Measurements from ENCODE around the gene ASCL2.
"Not testable (repeated sequence)": the region's sequence is repeated elsewhere in the genome, so short reads cannot be mapped to it uniquely, and the experiment has no call there.

Gene ASCL2

DNA sequence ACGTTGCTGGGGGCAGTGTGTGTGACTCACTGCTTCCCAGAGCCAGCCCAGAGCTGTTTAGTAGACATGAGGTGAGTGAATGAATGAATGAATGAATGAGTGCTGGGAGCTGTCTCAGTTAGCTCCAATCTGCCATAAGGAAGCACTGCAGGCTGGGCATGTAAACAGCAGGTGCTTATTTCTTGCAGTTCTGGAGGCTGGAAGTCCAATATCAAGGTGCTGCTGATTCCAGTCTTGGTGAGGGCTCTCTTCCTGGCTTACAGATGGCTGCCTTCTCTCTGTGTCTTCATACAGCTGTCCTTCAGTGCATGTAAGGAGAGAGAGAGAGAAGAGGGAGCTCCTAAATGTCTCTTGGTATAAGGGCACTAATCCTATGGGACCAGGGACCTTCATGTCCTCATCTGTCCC is 27.2 kb upstream of the ASCL2 start:
- no peak for DNase-seq (ENCODE audit: low read depth)

DNA sequence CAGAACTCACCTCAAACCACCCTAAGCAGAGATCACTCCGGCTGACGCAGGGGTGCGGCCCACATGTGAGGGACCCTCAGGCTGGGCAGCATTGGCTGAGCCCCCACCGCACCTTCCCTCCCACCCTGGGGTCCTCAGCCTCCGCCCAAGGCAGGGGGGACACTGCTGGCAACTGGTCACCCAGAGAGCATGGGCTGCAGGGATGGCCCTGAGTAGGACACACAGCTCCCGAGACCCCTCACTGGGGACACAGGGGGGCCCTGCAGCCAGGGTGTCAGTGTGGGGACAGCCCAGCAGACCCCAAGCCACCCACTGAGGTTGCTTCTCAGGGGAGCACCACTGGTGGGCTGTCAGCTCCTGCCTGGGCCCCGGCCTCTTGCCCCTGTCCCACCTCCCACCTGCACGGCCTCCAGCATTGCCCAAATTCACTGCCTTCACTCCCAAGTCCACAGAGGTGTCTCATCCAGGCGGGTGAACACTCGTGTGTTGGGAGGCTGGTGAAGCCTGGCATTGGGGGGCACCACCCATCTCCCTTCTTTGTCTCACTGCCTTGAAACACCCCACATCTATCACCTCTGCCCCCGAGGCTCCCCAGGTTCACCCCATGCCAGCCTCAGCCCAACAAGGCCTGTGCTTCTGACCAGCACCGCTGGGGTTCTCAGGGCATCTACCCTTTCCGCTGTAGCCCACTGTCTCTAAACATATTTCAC is 26.7 kb upstream of the ASCL2 start:
- no peak for DNase-seq (ENCODE audit: low read depth)

DNA sequence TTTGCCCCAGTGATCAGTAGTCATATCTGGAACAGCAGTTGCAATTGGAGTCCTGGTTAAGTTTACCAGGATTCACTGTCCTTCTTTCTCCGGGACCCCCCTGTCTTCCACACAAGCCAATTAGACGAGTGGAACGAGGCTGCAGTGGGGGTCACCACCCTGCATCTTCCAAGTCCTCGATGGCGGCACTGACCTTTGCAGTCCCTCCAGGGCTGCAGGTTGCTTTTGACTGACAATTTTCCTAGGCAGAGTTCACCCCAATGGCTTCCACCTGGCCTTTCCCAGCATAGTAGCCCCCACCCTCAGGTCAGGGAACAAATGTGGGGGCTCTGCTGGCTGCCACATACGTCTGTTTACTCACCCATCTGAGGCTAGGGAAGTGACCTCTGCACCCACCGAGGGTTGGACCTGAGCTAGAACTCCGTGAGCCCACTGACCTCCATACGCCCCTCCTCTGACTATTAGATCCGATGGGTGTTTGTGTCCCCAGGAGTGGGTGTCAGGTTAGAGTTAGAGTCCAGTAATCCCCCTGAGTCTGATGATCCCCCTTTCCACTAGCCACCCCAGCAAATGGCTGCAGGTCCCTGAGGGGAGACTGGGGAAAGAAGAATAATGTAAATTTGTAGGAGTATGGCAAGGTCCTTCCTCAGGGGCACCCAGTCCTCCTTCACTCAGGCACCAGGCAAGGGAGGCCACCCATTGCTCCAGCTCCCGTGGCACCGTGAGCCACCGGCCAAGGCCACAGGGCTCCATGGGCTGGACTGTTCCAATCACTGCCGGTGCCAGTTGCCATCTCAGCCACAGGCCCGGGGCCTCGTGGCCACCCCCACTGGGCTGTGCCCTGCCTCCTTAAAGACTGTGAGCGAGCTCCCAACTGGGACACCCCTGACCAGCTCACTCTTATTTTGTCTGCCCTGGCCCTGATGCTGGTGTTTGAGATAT is 25.9 kb upstream of the ASCL2 start:
- DNase-seq (ENCODE audit: low read depth) = no peak

DNA sequence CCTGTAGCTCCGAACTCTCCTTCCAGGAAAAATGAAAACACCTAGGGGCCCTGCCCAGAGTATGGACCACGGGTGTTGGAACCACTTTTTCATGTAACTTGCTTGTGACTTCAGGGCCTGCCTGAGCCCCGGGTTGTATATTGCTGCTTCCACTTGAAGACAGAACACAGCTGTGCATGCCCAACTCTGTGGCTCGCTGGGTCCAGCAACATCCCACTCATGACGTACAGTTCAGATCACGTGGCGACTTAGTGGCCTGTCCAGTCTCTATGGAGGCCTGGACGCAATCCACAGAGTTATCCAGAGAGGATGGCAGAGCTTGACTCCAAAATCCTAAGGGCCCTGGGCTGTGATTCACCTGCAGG is 24.5 kb upstream of the ASCL2 start:
- no peak for DNase-seq (ENCODE audit: low read depth)

DNA sequence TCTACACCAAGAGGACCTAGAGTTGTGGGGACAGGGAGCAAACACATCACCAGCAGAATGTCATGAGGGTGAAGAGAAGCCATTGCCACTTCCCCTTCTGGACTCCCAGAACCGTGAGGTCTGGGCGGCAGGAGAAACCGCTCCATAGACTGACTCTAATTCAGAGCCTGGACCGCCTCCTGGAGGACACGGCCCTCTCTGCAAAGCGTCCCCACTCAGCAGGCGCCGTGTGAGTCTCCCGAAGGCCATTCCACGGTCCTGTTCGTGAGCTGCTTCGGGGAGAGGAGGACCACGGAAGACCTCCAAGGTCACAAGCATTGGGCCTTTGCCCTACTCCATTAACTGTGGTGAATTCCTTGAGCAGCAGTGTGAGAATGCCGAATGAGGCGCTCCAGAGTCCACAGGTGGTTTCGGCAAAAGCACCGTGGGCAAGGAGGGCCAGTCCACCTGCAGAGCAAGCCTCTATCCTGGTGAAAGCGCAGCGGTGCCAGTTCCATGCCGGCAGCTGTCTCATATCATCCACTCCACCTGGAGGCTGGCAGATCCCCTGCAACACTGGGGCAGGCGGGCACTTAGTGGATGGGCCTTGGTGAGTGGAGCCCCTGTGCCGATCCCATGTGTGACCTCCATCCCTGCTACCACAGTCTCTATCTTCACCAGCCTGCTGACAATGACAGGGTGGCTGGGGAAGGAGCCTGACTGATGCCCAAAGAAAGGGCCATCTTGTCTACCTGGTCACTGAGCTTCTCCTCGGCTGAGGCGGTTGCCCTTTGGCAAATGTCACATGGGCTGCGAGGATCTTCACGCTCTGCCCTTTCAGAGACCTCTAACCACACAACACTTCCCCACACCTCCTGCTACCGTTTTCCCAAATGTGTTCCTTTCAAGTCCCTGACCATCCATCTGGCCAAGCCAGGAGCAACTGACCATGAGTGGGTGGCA is 23.9 kb upstream of the ASCL2 start:
- no peak for DNase-seq (ENCODE audit: low read depth)

DNA sequence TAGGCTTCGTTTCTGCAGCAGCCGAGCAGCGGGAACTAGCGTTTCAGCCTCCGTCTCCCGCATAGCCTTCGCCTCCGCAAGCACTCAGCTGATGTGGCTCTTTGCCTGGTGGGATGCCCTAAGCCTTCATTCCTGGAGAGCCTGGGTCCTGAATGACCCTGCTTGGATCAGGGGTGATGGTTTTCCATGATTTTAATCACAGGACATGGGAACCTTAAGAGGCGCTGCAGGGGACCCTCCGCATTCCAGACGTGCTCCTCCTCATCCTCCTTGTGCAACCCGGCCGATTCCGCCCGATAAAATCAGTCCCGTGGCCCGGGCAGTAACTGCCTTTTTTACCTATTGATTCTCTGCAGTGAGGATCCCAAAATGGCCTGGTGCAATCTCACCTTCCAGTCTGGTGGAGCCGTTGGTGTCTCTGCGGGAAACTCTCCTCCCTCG is 23.2 kb upstream of the ASCL2 start:
- no peak for DNase-seq (ENCODE audit: low read depth)

DNA sequence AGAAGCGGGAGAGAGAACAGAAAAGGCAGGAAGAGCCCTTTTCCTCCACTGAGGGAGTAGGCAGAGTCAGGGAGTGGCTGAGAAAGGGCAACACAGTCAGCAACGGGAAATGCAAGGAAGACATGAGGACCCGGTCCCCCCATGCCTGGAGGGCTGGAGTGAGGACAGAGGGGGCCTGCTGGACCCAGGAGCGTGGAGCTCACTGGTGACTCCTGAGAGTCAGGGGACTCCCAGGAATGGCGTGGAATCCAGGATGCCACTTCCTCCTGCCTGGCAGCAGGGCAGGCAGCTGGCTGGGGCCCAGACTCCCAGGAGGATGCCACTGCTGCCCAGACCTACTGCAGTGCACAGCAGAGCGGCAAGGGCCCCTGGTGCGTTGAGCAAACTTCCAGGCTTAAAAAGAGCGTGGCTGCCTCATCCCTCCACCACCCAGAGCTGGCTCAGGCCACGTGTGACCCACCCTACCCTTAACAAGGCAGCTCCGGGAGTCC is 20.0 kb upstream of the ASCL2 start:
- no peak for DNase-seq (ENCODE audit: low read depth)

DNA sequence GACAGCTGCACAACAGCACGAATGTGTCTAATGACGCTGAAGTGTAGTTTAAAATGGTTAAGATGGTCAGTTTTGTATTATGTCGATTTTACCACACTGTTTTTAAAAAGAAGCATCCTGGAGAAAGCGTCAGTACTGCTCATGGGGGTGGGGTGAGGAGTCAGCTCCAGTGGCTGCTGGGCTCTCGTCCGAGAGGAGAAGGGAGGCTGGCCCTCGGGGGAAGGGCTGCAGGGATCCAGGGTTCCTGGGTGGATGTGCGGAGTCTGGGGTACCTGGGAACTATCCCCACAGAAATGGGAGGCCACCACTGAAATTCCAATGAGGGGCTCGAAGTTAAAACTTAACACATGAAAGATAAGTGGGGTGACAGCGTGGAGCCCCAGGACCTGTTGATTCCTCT is 19.5 kb upstream of the ASCL2 start:
- no peak for DNase-seq (ENCODE audit: low read depth)

DNA sequence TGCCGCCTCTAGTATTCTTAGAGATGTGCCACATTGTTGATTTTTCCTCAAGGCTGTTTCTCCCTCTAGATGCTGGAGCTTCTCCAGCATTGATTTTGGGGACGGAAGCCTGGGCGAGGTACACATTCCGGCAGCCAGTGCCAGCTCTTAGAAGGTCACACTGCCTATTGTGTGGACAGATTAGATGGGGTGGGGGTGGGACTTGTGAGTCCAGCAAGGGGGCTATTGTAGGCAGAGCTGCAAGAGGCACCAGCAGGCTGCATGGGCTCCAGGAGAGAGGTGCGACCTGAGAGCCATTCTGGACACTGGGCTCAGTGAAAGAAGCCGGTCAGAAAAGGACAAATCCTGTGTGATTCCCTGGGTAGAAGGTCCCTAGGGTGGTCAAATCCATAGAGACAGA is 19.0 kb upstream of the ASCL2 start:
- DNase-seq (ENCODE audit: low read depth) = no peak

DNA sequence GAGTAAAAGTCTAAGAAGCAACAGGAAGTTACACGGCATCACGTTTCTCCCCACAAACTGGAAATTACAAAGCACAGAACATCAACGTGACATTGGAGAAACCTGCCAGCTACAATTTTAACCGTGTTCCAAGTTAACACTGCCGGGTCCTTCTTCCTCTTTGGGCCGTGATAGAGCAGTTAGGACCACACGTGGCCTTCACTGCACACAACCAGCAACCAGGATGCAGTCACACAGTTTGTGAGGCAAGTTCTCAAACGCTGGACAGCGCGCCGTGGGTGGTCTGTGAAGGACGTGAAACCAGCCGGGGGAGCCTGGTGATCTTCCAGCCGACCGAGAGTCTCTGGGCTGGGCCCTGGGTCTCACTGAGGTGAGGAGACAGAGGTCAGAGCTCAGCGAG is 16.7 kb upstream of the ASCL2 start:
- DNase-seq (ENCODE audit: low read depth) = no peak

DNA sequence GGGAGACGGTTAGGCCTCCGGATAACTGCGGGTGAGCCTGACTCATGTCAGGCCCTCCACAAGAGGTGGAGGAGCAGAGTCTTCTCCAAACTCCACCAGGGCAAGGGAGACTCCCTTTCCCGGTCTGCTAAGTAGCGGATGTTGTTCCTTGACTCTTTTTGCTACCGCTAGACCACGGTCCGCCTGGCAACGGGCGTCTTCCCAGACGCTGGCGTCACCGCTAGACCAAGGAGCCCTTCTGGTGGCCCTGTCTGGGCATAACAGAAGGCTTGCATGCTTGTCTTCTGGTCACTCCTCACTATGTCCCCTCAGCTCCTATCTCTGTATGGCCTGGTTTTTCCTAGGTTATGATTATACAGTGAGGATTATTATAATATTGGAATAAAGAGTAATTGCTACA is 16.0 kb upstream of the ASCL2 start:
- DNase-seq (ENCODE audit: low read depth) = not testable (repeated sequence)

DNA sequence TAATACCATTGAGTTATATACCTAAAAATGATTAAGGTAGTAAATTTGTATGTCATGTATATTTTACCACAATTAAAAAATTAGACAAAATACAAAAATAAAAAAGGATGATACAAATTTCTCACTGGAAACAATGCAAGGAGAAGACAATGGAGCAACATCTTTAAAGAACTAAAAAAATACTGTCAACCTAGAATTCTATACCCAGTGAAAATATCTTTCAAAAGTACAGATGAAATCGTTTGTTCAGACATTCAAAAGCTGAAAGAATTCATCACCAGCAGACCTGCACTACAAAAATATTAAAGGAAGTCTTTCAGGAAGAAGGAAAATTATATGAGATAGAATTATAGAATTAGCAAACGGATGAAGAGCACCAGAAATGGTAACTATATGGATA is 9.8 kb upstream of the ASCL2 start:
- DNase-seq (ENCODE audit: low read depth) = no peak

DNA sequence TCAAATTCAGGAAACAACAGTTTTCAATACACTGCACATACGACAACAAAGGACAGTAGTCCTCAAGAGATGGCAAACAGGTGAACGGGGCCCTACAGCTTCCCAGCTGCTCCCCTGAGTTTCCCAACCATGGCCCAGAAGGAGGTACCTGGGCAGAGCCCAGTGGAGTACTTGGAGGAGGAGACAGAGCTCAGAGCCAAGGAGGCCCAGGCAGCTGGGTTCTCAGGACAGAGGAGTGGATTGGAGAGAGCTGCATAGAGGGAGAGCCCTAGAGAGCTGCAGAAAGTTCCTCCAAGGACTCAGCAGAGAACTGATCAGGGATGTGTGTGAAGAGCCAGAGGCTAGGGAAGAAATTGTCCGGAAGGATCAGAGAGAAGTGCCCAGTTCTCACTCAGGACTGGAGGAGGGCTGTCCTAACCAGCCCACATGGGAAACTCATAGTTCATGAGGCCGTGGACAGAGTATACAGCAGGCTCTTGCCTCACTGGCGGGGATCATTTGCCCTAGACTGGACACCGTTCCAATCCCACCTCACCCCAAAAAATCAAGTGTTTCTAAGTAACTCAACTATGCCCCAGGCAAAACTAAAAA is 7.6 kb upstream of the ASCL2 start:
- DNase-seq (ENCODE audit: low read depth) = no peak

DNA sequence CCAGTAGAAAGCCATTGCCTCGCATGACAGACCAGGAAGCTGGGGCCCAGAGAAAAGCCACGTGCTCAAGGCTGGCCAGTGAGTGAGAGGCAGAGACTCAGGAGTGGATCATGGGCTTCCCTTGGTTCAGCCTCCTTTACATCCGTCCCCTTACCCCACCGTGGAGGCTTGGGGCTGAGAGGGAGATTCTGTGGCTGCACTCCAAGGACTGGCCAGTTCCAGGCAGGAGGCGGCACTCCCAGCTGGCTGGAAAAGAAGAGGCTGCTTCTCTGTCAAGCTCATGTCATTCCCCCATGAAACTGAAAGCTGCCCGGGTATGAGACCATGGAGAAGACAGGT is 6.6 kb upstream of the ASCL2 start:
- DNase-seq (ENCODE audit: low read depth) = no peak

DNA sequence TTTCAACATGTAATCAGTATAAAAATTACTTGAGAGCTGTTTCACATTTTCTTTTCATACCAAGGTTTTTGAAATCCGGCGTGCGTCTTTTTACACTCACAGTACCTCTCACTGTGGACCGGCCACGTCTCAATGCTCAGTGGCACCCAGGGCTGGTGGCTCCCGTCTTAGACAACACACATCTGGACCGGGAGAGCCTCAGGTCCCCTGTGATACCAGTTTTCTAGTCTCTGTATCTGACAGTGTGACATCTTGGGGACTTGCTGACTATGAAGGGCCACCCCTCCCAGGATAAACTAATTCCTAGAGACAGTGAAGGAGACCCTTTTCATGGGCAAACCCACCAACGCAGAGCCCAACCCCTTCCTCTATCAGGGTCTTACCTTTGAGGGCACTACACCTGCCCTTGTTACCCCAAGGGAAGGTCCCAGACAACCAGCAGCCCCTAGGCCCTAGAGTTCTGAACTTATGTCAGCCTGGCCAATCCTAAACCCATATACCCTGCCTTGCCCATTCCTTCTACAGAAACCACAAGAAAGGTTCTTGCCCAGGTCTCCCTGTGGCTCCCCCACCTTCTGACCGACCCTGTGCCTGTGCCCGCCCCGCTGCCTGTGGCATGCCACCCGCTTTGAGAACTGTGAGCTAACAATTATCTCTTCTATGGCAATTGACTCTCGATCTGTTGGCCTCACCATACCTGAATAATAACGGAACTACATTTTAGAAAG is 6.1 kb upstream of the ASCL2 start:
- no peak for DNase-seq (ENCODE audit: low read depth)

DNA sequence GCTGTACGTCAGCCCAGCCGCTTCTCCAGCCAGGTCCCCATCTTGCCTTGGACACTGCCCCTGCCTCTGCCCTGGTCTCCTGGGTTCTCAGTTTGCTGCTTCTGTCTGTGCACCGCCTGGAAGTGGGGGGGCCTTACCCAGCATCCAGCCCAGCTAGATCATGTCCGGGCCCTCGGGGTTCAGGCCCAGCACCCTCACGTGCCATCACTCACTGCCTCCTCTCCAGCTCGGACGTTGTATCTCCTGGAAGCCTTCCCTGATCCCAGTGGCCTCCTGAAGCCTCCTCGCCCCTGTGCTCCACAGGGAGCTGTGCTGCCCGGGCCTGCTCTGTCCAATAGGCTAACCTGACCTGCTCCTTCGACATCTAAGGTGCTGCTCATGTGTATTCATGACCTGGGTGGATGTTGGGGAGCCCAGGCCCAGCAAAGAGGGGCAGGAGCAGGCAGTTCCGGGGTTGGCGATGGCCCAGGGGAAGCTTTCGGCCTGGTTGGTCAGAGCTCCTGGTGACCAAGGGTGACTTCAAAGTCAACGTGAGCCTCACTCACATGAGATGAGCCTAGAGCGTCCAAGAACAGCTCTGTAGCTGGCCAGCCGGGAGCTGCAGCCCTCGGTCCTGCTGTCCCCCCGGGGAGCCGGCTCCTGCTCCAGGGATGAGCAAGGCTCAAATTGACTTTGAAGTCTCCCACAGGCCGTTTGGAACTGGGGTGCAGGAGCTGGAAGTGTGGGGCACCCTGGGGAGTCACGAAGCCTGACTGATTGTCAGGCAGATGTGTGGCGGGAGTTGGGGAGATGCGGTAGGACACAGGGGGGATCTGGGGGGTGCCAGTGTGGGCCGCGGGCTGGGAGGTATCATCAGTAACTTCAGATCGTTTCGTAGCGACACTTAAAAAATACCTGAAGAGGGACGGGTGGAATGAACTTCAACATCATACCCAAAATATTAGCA is 5.2 kb upstream of the ASCL2 start:
- no peak for DNase-seq (ENCODE audit: low read depth)

DNA sequence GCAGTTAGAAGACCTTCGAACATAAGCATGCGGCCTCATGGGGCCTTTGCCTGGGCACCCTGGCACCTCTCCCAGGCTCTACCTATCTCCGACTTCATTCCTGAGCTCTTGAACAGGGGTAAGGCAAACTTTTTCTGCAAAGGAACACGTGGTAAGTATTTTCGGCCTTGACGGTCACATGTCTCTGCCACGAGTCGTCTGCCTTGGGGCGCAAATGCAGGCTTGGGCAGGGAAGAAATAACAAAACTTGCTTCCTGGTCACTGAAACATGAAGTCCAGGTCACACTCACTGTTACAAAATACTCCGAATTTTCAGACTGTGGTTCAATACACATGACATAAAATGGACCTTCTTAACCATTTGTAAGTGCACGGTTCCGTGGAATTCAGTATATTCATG is 3.4 kb upstream of the ASCL2 start:
- DNase-seq (ENCODE audit: low read depth) = no peak

DNA sequence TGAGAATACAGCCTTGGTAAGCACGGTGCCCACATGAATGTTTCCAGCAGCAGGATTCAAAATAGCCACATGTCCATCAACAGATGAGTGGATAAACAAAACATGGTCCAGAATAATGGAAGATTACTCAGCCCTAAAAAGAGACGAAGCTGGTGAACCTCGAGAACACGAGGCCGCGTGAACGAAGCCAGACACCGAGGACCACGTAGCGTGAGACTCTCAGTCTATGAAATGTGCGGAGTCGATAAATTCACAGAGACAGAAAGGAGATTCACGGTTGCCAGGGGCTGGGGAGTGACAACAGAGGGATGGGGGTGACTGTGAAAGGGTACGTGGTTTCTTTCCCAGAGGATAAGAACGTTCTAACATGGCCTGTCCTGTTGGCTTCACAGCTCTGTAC is 2.9 kb upstream of the ASCL2 start:
- no peak for DNase-seq (ENCODE audit: low read depth)

DNA sequence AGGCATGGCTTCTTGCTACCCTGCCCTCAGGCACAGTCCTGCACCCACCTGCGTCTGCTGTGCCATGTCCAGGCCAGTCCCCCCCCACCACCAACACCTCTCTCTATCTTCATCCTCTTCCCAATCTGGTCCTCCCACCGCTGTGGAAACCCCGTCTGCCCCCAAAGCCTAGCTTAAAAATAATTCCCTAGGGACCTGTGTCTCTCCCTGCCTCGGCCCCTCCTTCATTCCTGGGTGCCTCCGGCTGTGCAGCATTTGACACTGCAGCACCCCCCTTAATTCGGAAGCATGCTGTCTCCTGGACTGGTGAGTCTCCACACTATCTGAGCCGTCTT is 2.5 kb upstream of the ASCL2 start:
- DNase-seq (ENCODE audit: low read depth) = no peak

DNA sequence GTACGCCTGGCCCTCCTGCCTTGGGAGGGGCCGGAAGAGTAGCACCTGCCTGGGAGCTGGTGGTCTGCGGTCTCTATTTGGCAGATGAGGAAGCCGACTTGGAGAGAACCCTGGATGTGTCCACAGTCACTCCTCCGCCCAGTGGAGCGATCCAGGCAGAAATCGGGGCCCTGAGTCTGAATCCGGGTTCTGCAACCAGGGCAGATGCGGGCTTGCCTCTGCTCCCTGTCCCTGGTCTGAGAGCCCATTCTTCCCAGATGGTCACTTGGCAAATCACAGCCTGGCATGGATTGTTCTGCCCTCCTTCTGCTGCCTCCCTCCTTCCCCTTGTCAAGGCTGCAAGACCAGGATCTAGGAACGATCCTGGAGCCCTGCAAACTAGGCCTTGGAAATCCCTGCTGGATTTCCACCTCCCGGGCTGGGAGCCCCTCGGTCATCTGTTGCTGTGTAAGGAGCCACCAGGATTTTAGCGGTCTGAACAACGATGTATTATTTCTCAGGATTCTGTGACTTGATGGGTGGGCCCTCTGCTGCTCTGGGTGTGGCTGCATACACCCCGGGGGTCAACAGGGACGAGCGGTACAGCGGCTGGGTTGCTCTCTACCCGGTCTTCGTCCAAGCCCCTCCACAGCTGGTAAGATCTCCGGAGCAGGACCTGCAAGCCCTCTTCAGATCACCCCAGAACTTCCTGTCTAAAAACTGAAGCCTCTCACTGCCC is 2.0 kb upstream of the ASCL2 start:
- DNase-seq (ENCODE audit: low read depth) = no peak

Measured in stimulated activated CD8-positive, alpha-beta memory T cell treated with anti-CD3 and anti-CD28 coated beads, Interleukin-15, amount 100 ng/mL, for 1 hour (primary cell).